PC-3 (cell line): Measurements from ENCODE around the gene LYSMD3. TPM values are rescaled to one million over a fixed set of nuclear protein-coding genes. Genes with fewer than 3 reads are reported as not detected.

Experiments
- ATAC-seq: fragments of 200-7000 bp; cut with Tn5 transposase; 2 replicates; pipeline ENCODE4 v1.9.1; 2020; ENCODE audit warnings: mild to moderate bottlenecking, moderate library complexity
- BruUV-seq: library from RNA; stranded (reverse); fragments of 400-500 nt; replicated peaks from 2 replicates; lab custom pipeline; 2021; lab: Mats Ljungman, UMichigan
- CTCF ChIA-PET: fragments of 300-600 bp; sonication (Branson Sonifier 250); formaldehyde crosslinking; loops from one replicate; lab custom pipeline; 2022; ENCODE audit warnings: antibody characterized with exemption; lab: Charles Lee
- POLR2A ChIA-PET: fragments of 300-600 bp; sonication (Branson Sonifier 250); formaldehyde crosslinking; loops from one replicate; lab custom pipeline; 2022; ENCODE audit warnings: antibody characterized with exemption; ENCODE audit not compliant: unreplicated experiment; lab: Charles Lee
- DNase-seq: peaks from one replicate; pipeline ENCODE4 v3.0.0-alpha.2; 2015
- H2AFZ ChIP-seq: fragments of 300-600 bp; sonication (generic); 2 replicates; pipeline ENCODE4 v1.6.0; 2016; ENCODE audit warnings: antibody characterized with exemption, low read length
- H3F3A ChIP-seq: fragments of 300-600 bp; sonication (generic); one replicate; pipeline ENCODE4 v1.6.0; 2017; ENCODE audit warnings: antibody characterized with exemption, low read length, control low read depth, mild to moderate bottlenecking; ENCODE audit not compliant: unreplicated experiment
- H3K27ac ChIP-seq: fragments of 300-600 bp; sonication (generic); 2 replicates; pipeline ENCODE4 v1.5.1; 2016; ENCODE audit warnings: mild to moderate bottlenecking, low read length
- H3K27me3 ChIP-seq: fragments of 300-600 bp; sonication (generic); 2 replicates; pipeline ENCODE4 v1.6.1; 2016; ENCODE audit warnings: low read length, mixed read lengths
- H3K36me3 ChIP-seq: fragments of 300-600 bp; sonication (generic); 2 replicates; pipeline ENCODE4 v1.6.1; 2016; ENCODE audit warnings: low read depth, mixed run types, low read length, mixed read lengths
- H3K4me1 ChIP-seq: fragments of 300-600 bp; sonication (generic); 2 replicates; pipeline ENCODE4 v1.5.1; 2016; ENCODE audit warnings: low read length; ENCODE audit not compliant: insufficient read depth
- H3K4me2 ChIP-seq: fragments of 300-600 bp; sonication (generic); 2 replicates; pipeline ENCODE4 v1.6.0; 2016; ENCODE audit warnings: low read length
- H3K4me3 ChIP-seq: fragments of 300-600 bp; sonication (generic); 2 replicates; pipeline ENCODE4 v1.5.1; 2016; ENCODE audit warnings: mild to moderate bottlenecking, low read length, mixed read lengths
- H3K79me2 ChIP-seq: fragments of 300-600 bp; sonication (generic); 2 replicates; pipeline ENCODE4 v1.6.1; 2017; ENCODE audit warnings: low read length, mixed read lengths
- H3K9ac ChIP-seq: fragments of 300-600 bp; sonication (generic); 2 replicates; pipeline ENCODE4 v1.6.0; 2016; ENCODE audit warnings: mild to moderate bottlenecking, low read length
- H3K9me2 ChIP-seq: fragments of 300-600 bp; sonication (generic); replicated peaks from 2 replicates; pipeline ENCODE4 v1.6.1; 2016; ENCODE audit warnings: mixed run types, low read length, mixed read lengths
- H3K9me3 ChIP-seq: fragments of 300-600 bp; sonication (generic); 2 replicates; pipeline ENCODE4 v1.6.1; 2016; ENCODE audit warnings: low read length, mixed read lengths
- H4K20me1 ChIP-seq: fragments of 300-600 bp; sonication (generic); 2 replicates; pipeline ENCODE4 v1.6.1; 2016; ENCODE audit warnings: low read length, mixed read lengths
- EZH2 ChIP-seq: fragments of 300-600 bp; sonication (generic); IDR thresholded peaks from one replicate; pipeline ENCODE4 v1.6.1; 2017; ENCODE audit warnings: antibody characterized with exemption, mild to moderate bottlenecking, low read length; ENCODE audit not compliant: unreplicated experiment
- EZH2phosphoT487 ChIP-seq: fragments of 300-600 bp; sonication (generic); IDR thresholded peaks from 2 replicates; pipeline ENCODE4 v1.6.1; 2018; ENCODE audit warnings: mild to moderate bottlenecking, antibody characterized with exemption, low read length, borderline replicate concordance
- intact Hi-C: fragments of 100-400 bp; cut with micrococcal nuclease; formaldehyde crosslinking; loops from 2 replicates; pipeline ENCODE4 v1.9.0; 2023
- total RNA-seq: library from RNA; depleted of rRNA; stranded (reverse); fragments of >200 nt; gene quantifications from 2 replicates; pipeline ENCODE4 v1.2.3, GENCODE V29; 2014
- TF ChIP-seq, protein P1 (sequence below): fragments of 300-600 bp; sonication (generic); conservative IDR thresholded peaks from 2 replicates; pipeline ENCODE4 v1.5.1; 2017; ENCODE audit warnings: antibody characterized with exemption, low read depth, mild to moderate bottlenecking, low read length

Gene LYSMD3
- total RNA-seq, 1 experiment from 2014 or later = 10.0 TPM

DNA sequence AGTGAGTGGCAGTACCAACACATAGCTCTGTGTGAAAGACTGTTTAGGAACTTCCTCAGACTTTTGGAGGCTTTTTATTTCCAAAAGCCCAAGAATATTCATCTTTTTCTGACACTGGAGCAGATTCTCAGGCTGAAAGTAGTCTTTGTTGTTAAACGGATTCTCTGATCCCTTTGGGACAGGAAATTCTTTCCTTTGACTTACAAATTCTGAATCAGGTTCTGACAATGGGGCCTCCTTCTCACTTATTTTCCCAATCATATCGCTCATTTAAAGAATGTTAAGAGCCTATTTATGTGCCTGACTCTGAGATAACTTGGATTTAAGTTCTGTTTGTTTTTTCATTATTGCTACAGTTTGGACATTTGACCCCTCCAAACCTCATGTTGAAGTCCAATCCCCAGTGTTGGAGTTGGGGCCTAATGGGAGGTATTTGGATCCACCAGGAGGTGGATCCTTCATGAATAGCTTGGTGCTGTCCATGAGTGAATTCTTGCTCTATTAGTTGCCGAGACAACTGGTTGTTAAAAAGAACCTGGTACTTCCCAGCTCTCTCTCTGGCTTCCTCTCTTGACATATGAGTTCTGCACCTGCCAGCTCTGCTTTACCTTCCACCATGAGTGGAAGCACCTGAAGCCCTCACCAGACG, 25.1 kb upstream of the LYSMD3 start:
- Histone ChIP-seq H3K27me3 (no peaks in the 10 kb centered on the region), H3F3A (no peaks in the 10 kb centered on the region), H3K4me2 (no peak overlapping the region), H3K9ac (no peak overlapping the region), H3K4me3 (no peak overlapping the region), H3K79me2 (peaks cover 2% of the 10 kb centered on the region), H3K27ac (no peak overlapping the region), H4K20me1 (no peaks in the 10 kb centered on the region), H3K9me2 (no peaks in the 10 kb centered on the region), H2AFZ (no peak overlapping the region), H3K36me3 (no peaks in the 10 kb centered on the region), H3K9me3 (no peaks in the 10 kb centered on the region), H3K4me1 (peaks cover 14% of the 10 kb centered on the region)
- ChIA-PET POLR2A (no interaction called here), CTCF (no interaction called here)
- intact Hi-C loops = no loop called here
- TF ChIP-seq EZH2phosphoT487 (no peak), EZH2 (no peak)
- TF ChIP-seq, protein P1, sequence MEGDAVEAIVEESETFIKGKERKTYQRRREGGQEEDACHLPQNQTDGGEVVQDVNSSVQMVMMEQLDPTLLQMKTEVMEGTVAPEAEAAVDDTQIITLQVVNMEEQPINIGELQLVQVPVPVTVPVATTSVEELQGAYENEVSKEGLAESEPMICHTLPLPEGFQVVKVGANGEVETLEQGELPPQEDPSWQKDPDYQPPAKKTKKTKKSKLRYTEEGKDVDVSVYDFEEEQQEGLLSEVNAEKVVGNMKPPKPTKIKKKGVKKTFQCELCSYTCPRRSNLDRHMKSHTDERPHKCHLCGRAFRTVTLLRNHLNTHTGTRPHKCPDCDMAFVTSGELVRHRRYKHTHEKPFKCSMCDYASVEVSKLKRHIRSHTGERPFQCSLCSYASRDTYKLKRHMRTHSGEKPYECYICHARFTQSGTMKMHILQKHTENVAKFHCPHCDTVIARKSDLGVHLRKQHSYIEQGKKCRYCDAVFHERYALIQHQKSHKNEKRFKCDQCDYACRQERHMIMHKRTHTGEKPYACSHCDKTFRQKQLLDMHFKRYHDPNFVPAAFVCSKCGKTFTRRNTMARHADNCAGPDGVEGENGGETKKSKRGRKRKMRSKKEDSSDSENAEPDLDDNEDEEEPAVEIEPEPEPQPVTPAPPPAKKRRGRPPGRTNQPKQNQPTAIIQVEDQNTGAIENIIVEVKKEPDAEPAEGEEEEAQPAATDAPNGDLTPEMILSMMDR = no peak
- ATAC-seq = no peak
- no peak for DNase-seq
- no TSS peak for BruUV-seq

DNA sequence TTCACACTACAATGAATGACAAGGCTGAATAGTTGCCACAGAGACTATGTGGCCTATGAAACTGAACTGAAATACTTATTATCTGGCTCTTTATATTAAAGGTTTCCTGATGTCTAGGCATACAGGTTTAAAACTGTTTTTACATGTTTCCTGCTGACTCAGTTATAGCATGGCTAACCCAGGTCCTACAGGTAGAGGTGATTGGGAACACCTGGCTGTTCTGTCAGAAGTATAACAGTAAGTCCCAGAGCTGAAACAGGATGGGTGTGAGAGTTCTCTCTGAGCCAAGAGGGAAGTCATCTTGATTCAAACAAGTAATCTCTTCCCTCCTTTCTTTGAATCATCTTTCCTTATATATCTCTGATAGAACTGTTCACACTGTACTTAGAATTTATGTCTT, 24.3 kb upstream of the LYSMD3 start:
- no peaks in the 10 kb centered on the region for H3K27me3 ChIP-seq
- no peak for ATAC-seq
- no peak overlapping the region for H3K4me2 ChIP-seq
- BruUV-seq = no TSS peak
- no peaks in the 10 kb centered on the region for H3K79me2 ChIP-seq
- TF ChIP-seq EZH2phosphoT487 (no peak), EZH2 (no peak)
- TF ChIP-seq, protein P1 = no peak
- no peaks in the 10 kb centered on the region for H3K36me3 ChIP-seq
- no peaks in the 10 kb centered on the region for H4K20me1 ChIP-seq
- H3K4me3 ChIP-seq = no peak overlapping the region
- H3K9ac ChIP-seq = no peak overlapping the region
- POLR2A ChIA-PET = no interaction called here
- no peaks in the 10 kb centered on the region for H3F3A ChIP-seq
- intact Hi-C loops = no loop called here
- DNase-seq = no peak
- H2AFZ ChIP-seq = no peak overlapping the region
- CTCF ChIA-PET = no interaction called here
- H3K9me3 ChIP-seq = no peaks in the 10 kb centered on the region
- H3K4me1 ChIP-seq = peaks cover 19% of the 10 kb centered on the region
- no peak overlapping the region for H3K27ac ChIP-seq
- no peaks in the 10 kb centered on the region for H3K9me2 ChIP-seq

DNA sequence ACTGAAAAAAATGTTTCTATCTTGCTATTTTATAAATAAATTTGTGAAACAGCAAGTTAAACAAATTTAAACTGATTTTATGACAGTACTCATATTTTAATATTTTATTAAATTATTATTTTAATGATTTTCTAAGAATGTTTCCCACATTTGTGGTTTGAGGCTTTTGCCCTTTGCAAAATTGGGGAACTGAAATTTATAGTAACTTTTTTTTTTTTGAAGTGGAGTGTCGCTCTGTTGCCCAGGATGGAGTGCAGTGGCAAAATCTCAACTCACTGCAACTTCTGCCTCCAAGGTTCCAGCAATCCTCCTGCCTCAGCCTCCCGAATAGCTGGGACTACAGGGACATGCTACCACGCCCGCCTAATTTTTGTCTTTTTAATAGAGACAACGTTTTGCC, 22.0 kb upstream of the LYSMD3 start:
- Histone ChIP-seq H3K4me3 (no peak overlapping the region), H4K20me1 (no peaks in the 10 kb centered on the region), H3K9me3 (no peaks in the 10 kb centered on the region), H3K4me1 (peaks cover 27% of the 10 kb centered on the region), H3K27ac (no peak overlapping the region), H3K79me2 (no peaks in the 10 kb centered on the region), H3F3A (peaks cover 3% of the 10 kb centered on the region), H3K36me3 (no peaks in the 10 kb centered on the region), H3K9me2 (no peaks in the 10 kb centered on the region), H3K27me3 (no peaks in the 10 kb centered on the region), H3K4me2 (no peak overlapping the region), H2AFZ (no peak overlapping the region), H3K9ac (no peak overlapping the region)
- ATAC-seq (no peak), DNase-seq (no peak)
- no peak for TF ChIP-seq EZH2phosphoT487
- no peak for TF ChIP-seq EZH2
- TF ChIP-seq, protein P1 = no peak
- intact Hi-C loops = no loop called here
- POLR2A ChIA-PET = no interaction called here
- no TSS peak for BruUV-seq
- CTCF ChIA-PET = no interaction called here
